ENCODE results near the gene PLA2G5. TPM values are rescaled to one million over a fixed set of nuclear protein-coding genes. Genes with fewer than 3 reads are reported as not detected.

Gene PLA2G5
- total RNA-seq, 1 experiment from 2014 or later, result not detected

DNA sequence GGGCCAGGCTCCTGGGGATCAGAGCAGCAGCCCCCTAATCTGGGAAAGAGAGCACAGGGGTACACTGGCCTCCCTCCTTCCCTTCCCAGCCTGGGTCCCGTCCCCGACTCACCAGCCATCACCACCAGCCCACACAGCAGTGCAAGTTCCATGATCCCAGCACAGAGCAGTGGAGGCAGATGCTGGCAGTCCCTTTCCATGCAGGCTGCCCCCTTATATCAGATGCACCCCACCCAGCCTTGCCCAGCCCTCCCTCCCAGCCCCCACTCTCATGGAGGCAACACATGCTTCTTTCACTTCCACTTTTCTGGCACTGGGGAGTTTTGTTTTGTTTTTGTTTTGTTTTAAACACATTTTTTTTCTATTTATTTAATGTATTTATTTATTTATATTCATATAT is 49.4 kb downstream of the PLA2G5 start, which contains the start of gene PLA2G2D:
TSS of gene PLA2G2D (minus strand) at position 190 of the 400 bp plus-strand sequence. CDS start at position 152, 38 bp downstream.
- intact Hi-C loops (cut with micrococcal nuclease; ENCODE audit: unreplicated experiment), result no loop called here
- CTCF ChIA-PET, result no interaction called here
- H3K36me3 Mint-ChIP-seq (ENCODE audit: insufficient read depth, unreplicated experiment), result no peaks in the 10 kb centered on the region

DNA sequence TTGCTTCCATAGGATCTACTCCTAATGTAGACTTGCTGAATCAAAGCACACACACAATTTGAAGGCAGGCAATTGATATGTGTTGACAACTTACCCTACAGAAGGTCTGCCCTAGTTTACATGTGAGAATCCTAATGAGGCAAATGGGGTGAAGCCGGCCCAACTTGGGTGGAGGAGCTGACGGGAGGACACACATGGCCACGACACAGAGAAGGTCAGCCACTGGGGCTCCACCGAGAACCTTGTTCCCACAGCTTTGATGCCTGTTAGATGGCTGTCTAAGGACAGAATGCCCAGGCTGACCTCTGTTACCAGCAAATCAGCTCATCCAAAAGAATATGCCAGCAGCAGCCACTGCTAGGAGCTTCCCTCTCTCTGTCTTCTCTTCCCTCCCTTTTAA is 50.8 kb downstream of the PLA2G5 start:
- intact Hi-C loops (cut with micrococcal nuclease; ENCODE audit: unreplicated experiment), result no loop called here
- Histone ChIP-seq H3K27me3 (replicated peaks; ENCODE audit: control insufficient read depth, insufficient read depth, low read length) (no peaks in the 10 kb centered on the region), H3K9me3 (no peaks in the 10 kb centered on the region), H3K4me1 (no peaks in the 10 kb centered on the region), H3K36me3 (ENCODE audit: control insufficient read depth, insufficient read depth, low read length) (no peaks in the 10 kb centered on the region), H3K4me3 (ENCODE audit: low read depth, low read length) (no peak overlapping the region)
- Mint-ChIP-seq H3K4me1 (ENCODE audit: low read depth, unreplicated experiment) (no peaks in the 10 kb centered on the region), H3K9me3 (ENCODE audit: unreplicated experiment) (no peaks in the 10 kb centered on the region), H3K36me3 (ENCODE audit: insufficient read depth, unreplicated experiment) (no peaks in the 10 kb centered on the region), H3K4me3 (ENCODE audit: unreplicated experiment) (no peak overlapping the region), H3K27me3 (ENCODE audit: insufficient read depth, unreplicated experiment) (peaks cover 6% of the 10 kb centered on the region), H3K27ac (ENCODE audit: unreplicated experiment) (no peak overlapping the region)
- ChIA-PET CTCF (no interaction called here), POLR2A (no interaction called here)
- DNase-seq, result no peak
- no TSS peak for BruUV-seq (replicated peaks)
- TF ChIP-seq, protein P1, sequence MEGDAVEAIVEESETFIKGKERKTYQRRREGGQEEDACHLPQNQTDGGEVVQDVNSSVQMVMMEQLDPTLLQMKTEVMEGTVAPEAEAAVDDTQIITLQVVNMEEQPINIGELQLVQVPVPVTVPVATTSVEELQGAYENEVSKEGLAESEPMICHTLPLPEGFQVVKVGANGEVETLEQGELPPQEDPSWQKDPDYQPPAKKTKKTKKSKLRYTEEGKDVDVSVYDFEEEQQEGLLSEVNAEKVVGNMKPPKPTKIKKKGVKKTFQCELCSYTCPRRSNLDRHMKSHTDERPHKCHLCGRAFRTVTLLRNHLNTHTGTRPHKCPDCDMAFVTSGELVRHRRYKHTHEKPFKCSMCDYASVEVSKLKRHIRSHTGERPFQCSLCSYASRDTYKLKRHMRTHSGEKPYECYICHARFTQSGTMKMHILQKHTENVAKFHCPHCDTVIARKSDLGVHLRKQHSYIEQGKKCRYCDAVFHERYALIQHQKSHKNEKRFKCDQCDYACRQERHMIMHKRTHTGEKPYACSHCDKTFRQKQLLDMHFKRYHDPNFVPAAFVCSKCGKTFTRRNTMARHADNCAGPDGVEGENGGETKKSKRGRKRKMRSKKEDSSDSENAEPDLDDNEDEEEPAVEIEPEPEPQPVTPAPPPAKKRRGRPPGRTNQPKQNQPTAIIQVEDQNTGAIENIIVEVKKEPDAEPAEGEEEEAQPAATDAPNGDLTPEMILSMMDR (IDR thresholded peaks at IDR 0.05; ENCODE audit: insufficient read depth in 1 of 2, low read depth in 1 of 2, low read length in 1 of 2, severe bottlenecking in 1 of 2, unreplicated experiment in 1 of 2), result no peak

More for the DNA sequence above, 49.4 kb downstream of the PLA2G5 start, which contains the start of gene PLA2G2D:
- Mint-ChIP-seq H3K27me3 (ENCODE audit: insufficient read depth, unreplicated experiment) (peaks cover 6% of the 10 kb centered on the region), H3K4me1 (ENCODE audit: low read depth, unreplicated experiment) (no peaks in the 10 kb centered on the region), H3K27ac (ENCODE audit: unreplicated experiment) (no peak within 1 kb of the TSS), H3K4me3 (ENCODE audit: unreplicated experiment) (no peak within 1 kb of the TSS), H3K9me3 (ENCODE audit: unreplicated experiment) (no peaks in the 10 kb centered on the region)
- no peak for DNase-seq
- no TSS peak for BruUV-seq (replicated peaks)
- TF ChIP-seq, protein P1 (IDR thresholded peaks at IDR 0.05; ENCODE audit: insufficient read depth in 1 of 2, low read depth in 1 of 2, low read length in 1 of 2, severe bottlenecking in 1 of 2, unreplicated experiment in 1 of 2), result no peak
- H3K4me3 ChIP-seq (ENCODE audit: low read depth, low read length), result no peak within 1 kb of the TSS
- H3K4me1 ChIP-seq, result no peaks in the 10 kb centered on the region
- H3K9me3 ChIP-seq, result no peaks in the 10 kb centered on the region
- H3K36me3 ChIP-seq (ENCODE audit: control insufficient read depth, insufficient read depth, low read length), result no peaks in the 10 kb centered on the region
- POLR2A ChIA-PET, result no interaction called here
- no peaks in the 10 kb centered on the region for H3K27me3 ChIP-seq (replicated peaks; ENCODE audit: control insufficient read depth, insufficient read depth, low read length)

DNA sequence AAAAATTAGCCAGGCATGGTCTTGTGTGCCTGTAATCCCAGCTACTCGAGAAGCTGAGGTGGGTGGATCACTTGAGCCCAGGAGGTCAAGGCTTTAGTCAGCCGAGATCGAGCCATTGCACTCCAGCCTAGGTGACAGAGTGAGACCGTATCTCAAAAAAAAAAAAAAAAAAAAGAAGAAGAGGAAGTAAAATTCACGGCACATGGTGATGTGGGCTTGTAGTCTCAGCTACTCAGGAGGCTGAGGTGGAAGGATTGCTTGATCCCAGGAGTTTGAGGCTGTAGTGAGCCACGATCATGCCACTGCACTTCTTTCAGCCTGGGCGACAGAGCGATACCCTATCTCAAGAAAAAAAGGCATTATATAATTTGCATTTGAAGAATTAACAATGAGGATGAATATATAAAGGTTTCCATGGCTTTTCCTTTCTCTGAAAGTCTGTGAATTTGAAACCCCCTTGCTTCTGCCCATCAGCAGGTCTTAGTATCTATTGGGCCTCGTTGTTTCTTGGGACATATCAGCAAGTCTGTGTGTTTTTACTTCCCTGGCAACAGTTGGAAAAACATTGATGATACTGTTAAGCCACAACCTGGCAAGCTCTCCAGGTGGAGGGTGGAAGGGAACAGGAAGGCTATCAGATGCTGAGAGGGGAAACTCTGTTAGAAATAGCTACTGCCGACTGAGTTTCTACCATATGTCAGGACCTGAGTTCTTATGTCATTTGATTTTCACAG is 53.9 kb downstream of the PLA2G5 start:
- no peak overlapping the region for H3K27ac Mint-ChIP-seq (ENCODE audit: unreplicated experiment)
- TF ChIP-seq, protein P1 (IDR thresholded peaks at IDR 0.05; ENCODE audit: insufficient read depth in 1 of 2, low read depth in 1 of 2, low read length in 1 of 2, severe bottlenecking in 1 of 2, unreplicated experiment in 1 of 2), result no peak
- BruUV-seq (replicated peaks), result no TSS peak
- no peak for DNase-seq
- no peaks in the 10 kb centered on the region for H3K36me3 Mint-ChIP-seq (ENCODE audit: insufficient read depth, unreplicated experiment)
- ChIA-PET CTCF (no interaction called here), POLR2A (no interaction called here)
- H3K4me1 Mint-ChIP-seq (ENCODE audit: low read depth, unreplicated experiment), result no peaks in the 10 kb centered on the region
- Histone ChIP-seq H3K4me1 (no peaks in the 10 kb centered on the region), H3K27me3 (replicated peaks; ENCODE audit: control insufficient read depth, insufficient read depth, low read length) (no peaks in the 10 kb centered on the region), H3K9me3 (no peaks in the 10 kb centered on the region), H3K4me3 (ENCODE audit: low read depth, low read length) (no peak overlapping the region), H3K36me3 (ENCODE audit: control insufficient read depth, insufficient read depth, low read length) (no peaks in the 10 kb centered on the region)
- peaks cover 3% of the 10 kb centered on the region for H3K27me3 Mint-ChIP-seq (ENCODE audit: insufficient read depth, unreplicated experiment)
- intact Hi-C loops (cut with micrococcal nuclease; ENCODE audit: unreplicated experiment), result no loop called here
- H3K9me3 Mint-ChIP-seq (ENCODE audit: unreplicated experiment), result no peaks in the 10 kb centered on the region
- H3K4me3 Mint-ChIP-seq (ENCODE audit: unreplicated experiment), result no peak overlapping the region

All from Caco-2 (cell line).